HG02938 (cell line): ENCODE data around the gene ADRB1.

ENCODE experiments used
- ATAC-seq: cut with Tn5 transposase; IDR thresholded peaks from one replicate; pipeline ENCODE4 v1.9.1; 2021; ENCODE audit warnings: mild to moderate bottlenecking, moderate library complexity; ENCODE audit not compliant: unreplicated experiment

Gene ADRB1

GRCh38 chr10:114025611-114026130 lies 18.0 kb upstream of the ADRB1 start:
- no peak for ATAC-seq

GRCh38 chr10:114026189-114027040 lies 17.3 kb upstream of the ADRB1 start:
- ATAC-seq, result peak; percentile 38

GRCh38 chr10:114027041-114027394 lies 16.6 kb upstream of the ADRB1 start:
- no peak for ATAC-seq

- ATAC-seq, result no peak
These were observed 15.7 kb upstream of the ADRB1 start for GRCh38 chr10:114027951-114028350.

- ATAC-seq, result no peak
These were observed 15.2 kb upstream of the ADRB1 start for GRCh38 chr10:114028425-114028824.

DNA sequence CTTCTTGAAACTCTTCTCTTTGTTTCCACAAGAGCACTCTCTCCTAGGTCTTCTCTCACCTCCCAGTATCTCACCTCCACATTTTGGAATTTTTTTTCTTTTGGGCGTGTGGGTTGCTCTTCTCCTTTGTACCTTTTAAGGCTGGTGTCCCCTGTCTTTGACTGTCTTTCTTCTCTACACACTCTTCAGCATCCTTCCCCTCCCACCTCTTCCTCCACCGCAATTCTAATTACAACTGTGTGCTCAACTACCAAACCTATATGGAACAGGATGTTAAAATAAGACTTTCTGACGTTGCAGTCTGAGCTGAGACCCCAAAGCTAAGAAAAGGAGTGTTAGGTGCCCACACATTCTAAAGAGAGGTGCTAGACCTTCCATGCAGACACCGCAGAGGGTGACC lies 14.0 kb upstream of the ADRB1 start:
- ATAC-seq, result no peak

- ATAC-seq, result no peak
These were observed 13.5 kb upstream of the ADRB1 start for GRCh38 chr10:114030140-114030539.

DNA sequence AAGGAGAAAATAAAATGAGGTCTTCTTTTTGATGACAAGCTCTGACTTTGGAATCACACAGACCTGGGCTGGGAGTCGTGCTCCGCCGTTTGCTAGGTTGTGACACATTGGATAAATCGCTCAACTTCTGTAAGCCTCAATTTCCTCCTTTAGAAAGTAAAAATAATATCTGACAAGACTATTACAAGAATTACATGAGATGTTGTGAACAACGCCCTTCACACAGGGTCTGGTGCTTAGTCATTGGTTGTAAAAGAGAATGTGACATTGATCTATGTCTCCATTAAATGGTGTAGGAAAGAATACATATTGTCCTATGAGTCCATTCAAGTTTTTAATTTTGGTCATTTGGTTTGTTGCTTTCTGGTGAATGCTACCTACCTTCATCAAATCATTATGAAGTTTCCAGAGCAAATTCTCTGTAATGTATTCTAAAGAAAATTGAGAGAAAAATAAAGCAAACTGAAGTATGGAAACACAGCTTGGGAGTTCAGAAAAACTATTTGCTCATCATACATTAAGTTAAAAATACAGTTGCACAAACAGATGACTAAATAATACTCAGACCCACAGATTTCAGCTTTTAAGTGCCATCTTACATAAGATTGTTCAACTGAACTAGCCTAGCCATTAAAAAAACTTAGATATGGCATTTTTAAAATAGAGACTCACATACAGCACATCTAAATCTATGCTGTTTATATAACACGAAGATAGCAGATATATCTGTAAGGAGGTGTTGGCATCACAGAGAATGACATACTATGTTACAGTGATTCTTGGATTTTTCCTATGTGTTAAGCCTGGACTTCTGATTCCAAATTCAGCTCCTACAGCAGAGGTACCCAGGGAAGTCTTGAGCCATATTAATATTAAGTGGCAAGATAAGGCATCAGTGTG lies 12.3 kb upstream of the ADRB1 start:
- no peak for ATAC-seq

GRCh38 chr10:114033566-114033965 lies 10.1 kb upstream of the ADRB1 start:
- no peak for ATAC-seq

DNA sequence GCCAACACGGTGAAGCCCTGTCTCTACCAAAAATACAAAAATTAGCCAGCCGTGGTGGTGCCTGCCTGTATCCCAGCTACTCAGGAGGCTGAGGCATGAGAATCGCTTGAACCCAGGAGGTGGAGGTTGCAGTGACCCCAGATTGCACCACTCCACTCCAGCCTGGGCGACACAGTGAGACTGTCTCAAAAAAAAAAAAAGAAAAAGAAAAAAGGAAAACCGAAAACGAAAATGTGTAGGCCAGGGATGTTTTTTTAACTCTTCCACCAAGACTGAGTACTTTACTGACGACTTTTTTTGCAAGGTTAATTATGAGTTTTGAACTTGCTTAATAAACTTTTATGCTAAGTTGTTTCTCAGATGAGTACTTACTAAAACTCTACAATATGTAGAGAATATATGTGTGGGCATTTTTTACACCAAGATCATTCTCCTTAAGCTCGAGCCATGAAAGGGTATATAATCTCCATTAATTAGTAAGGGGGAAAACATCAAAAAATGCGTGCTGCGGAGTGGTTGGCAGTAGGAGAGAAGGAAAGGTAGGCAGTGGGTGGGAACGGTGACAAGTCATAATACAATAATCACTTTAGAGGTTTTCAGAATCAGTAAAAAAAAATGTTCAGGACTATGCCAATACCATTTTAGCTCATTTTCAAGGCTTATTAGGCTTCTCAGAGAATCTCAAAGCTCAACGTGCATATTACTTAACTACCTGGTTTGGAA lies 8.6 kb upstream of the ADRB1 start:
- no peak for ATAC-seq

DNA sequence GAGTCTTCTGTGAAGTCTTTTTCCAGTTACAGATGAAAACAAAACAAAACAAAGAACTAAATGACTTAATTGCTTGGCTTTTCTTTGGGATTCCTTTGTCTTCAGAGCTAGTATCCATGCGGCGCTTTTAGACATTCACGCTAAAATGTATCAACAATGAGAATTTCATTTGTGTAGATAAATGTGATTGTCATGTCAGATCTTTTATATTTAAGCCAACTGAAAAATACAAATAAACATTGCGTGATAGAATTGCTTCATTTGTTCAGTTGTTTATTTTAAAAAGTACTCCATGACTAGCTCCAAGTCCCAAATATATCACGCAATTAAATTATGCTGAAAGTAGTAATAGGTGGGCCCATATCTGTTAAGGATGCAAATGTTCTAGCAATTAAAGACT lies 7.9 kb upstream of the ADRB1 start:
- no peak for ATAC-seq

- no peak for ATAC-seq
These were observed 4.8 kb upstream of the ADRB1 start for GRCh38 chr10:114038819-114039218.

- ATAC-seq, result no peak
These were observed 2.5 kb upstream of the ADRB1 start for GRCh38 chr10:114041166-114041565.

- ATAC-seq, result no peak
These were observed 653 bp upstream of the ADRB1 start for GRCh38 chr10:114042895-114043531.

GRCh38 chr10:114044247-114045135 lies 825 bp downstream of the ADRB1 start:
- no peak for ATAC-seq

DNA sequence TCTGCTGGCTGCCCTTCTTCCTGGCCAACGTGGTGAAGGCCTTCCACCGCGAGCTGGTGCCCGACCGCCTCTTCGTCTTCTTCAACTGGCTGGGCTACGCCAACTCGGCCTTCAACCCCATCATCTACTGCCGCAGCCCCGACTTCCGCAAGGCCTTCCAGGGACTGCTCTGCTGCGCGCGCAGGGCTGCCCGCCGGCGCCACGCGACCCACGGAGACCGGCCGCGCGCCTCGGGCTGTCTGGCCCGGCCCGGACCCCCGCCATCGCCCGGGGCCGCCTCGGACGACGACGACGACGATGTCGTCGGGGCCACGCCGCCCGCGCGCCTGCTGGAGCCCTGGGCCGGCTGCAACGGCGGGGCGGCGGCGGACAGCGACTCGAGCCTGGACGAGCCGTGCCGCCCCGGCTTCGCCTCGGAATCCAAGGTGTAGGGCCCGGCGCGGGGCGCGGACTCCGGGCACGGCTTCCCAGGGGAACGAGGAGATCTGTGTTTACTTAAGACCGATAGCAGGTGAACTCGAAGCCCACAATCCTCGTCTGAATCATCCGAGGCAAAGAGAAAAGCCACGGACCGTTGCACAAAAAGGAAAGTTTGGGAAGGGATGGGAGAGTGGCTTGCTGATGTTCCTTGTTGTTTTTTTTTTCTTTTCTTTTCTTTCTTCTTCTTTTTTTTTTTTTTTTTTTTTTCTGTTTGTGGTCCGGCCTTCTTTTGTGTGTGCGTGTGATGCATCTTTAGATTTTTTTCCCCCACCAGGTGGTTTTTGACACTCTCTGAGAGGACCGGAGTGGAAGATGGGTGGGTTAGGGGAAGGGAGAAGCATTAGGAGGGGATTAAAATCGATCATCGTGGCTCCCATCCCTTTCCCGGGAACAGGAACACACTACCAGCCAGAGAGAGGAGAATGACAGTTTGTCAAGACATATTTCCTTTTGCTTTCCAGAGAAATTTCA lies 1.7 kb downstream of the ADRB1 start:
- no peak for ATAC-seq

- ATAC-seq, result no peak
These were observed 2.4 kb downstream of the ADRB1 start for GRCh38 chr10:114046087-114046458.

DNA sequence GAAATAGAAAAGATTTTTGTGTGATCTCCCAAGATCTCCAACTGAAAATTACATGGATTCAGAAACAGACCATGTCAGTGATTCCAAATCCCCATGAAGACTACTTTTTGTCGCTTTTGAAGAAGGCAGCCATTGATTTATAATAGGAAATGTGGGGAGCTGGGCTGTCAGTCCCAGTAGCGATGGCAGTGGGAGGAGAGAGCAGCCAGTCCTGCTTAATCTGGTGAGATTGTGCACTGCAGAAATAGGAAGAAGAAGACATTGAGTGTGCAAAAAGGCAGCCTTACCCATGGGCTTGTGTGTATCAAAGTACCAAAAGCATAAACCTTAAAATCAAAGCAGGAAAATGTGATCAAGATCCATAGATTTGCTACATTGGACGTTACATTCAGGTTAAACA lies 4.8 kb downstream of the ADRB1 start:
- no peak for ATAC-seq

DNA sequence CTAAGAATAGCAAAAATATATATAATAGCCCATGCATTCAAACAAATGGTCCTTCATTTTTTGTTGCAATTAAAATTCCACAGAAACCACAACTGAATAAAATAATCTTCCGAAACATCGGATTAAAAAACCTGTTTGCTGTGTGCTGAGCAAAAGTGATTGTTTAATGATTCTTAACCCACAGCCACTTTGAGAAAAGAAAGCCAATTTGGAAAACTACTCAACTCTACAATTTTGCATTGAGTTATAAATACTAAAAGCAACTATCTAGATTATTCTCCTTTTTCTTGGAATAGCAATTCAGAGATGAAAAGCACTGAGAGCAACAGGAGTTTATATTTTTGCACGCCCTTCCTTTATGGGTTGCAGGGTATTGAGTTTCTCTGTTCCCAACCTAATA lies 8.0 kb downstream of the ADRB1 start:
- no peak for ATAC-seq
